Heart left ventricle (tissue), 16 donors: ENCODE data around the gene BICRAL. TPM values are rescaled to one million over a fixed set of nuclear protein-coding genes. Genes with fewer than 3 reads are reported as not detected.
"Not testable (repeated sequence)": the region's sequence is repeated elsewhere in the genome, so short reads cannot be mapped to it uniquely, and the experiment has no call there.

ENCODE experiments used
- ATAC-seq, 4 donors: fragments of 200-7000 bp; cut with Tn5 transposase; one replicate each; pipeline ENCODE4 v1.9.1; 2020 to 2022; ENCODE audit warnings: moderate library complexity in 4 of 4, mild to moderate bottlenecking in 3 of 4, moderate number of reproducible peaks in 1 of 4
- DNase-seq, 5 donors: peaks; one replicate each; pipeline ENCODE4 v3.0.0-alpha.2; 2020
- H3K27ac ChIP-seq, 12 donors: fragments of 200-600 bp; sonication (generic) in 4 of 12; one replicate each; pipeline versions ENCODE4 v1.5.0 to v1.8.0; 2016 to 2022; ENCODE audit warnings: mild to moderate bottlenecking in 2 of 12
- H3K27me3 ChIP-seq, 9 donors: fragments of 200-600 bp; sonication (generic) in 2 of 9; one replicate each; pipeline versions ENCODE4 v1.5.1 to v1.8.0; 2016 to 2022; ENCODE audit warnings: mild to moderate bottlenecking in 3 of 9
- H3K36me3 ChIP-seq, 9 donors: fragments of 200-600 bp; sonication (generic) in 2 of 9; one replicate each; pipeline versions ENCODE4 v1.5.0 to v1.8.0; 2018 to 2022; ENCODE audit warnings: mild to moderate bottlenecking in 2 of 9
- H3K4me1 ChIP-seq, 12 donors: fragments of 200-600 bp; sonication (generic) in 4 of 12; one replicate each; pipeline versions ENCODE4 v1.5.0 to v1.8.0; 2016 to 2022; ENCODE audit warnings: mild to moderate bottlenecking in 3 of 12
- H3K4me3 ChIP-seq, 12 donors: fragments of 200-600 bp; sonication (generic) in 4 of 12; one replicate each; pipeline versions ENCODE4 v1.5.0 to v1.8.0; 2017 to 2022; ENCODE audit warnings: mild to moderate bottlenecking in 9 of 12, moderate library complexity in 4 of 12
- H3K9me3 ChIP-seq, 12 donors: fragments of 200-600 bp; sonication (generic) in 4 of 12; one replicate each; pipeline versions ENCODE4 v1.5.0 to v1.8.0; 2016 to 2022; ENCODE audit warnings: mild to moderate bottlenecking in 1 of 12
- CTCF ChIP-seq, 12 donors: fragments of 200-600 bp; sonication (generic) in 4 of 12; IDR thresholded peaks; one replicate each; pipeline versions ENCODE4 v1.5.0 to v1.8.0; 2018 to 2022; ENCODE audit warnings: antibody characterized with exemption in 12 of 12, mild to moderate bottlenecking in 5 of 12
- POLR2A ChIP-seq, 2 donors: fragments of 450-650 bp; IDR thresholded peaks; one replicate each; pipeline ENCODE4 v1.6.1; 2017; ENCODE audit warnings: antibody characterized with exemption in 2 of 2, mild to moderate bottlenecking in 2 of 2, moderate library complexity in 2 of 2
- WGBS, 4 donors: extraction: QIAGEN DNeasy Blood & Tissue Kit in 2 of 4; methylation state at CpG; one replicate each; pipeline versions ENCODE4 v1.1.5 to v1.1.7; 2013 to 2018; 5-methylcytosine and 5-hydroxymethylcytosine counted together
- intact Hi-C, 10 donors: fragments of 100-400 bp; cut with DNase I; formaldehyde crosslinking; loops; one replicate each; pipeline versions ENCODE4 v1.11.1 to v1.14.2; 2022
- polyA plus RNA-seq, 2 donors: library from polyadenylated mRNA; stranded (reverse); fragments of 200-250 nt; gene quantifications; one replicate each; pipeline ENCODE4 v1.2.3, GENCODE V29; 2013
- total RNA-seq, 9 donors: library from RNA; depleted of rRNA in 2 of 9; stranded (reverse); fragments of >200 nt in 2 of 9; fragmentation: NEBNext Ultra II Directional in 3 of 9; extraction: Animal tissue kit (Norgen Biotek cat#: 25700) in 3 of 9; gene quantifications; one replicate each; pipeline versions ENCODE4 v1.1.0 to v1.2.4, GENCODE V29; 2016 to 2023
- donor health status: ischemic (EF 13 %, LVEDD 7.1; RV severe dilation, severe dysfunction).
- donor health status: healthy with polysubstance abuse.
- donor health status: DM: no; HTN: yes; CAD: no.
- donor health status: DM: no; HTN: no; CAD: no.
- donor health status: ischemic (EF 25% LVEDD 6.9; RV normal size, moderate dysfunction).
- donor health status: ischemic (EF 25% LVEDD 5.7; RV mildly dilated, moderate dysfunction).
- donor health status: healthy.
- donor health status: DM: yes; HTN: yes; CAD: no.
- donor health status: ischemic (EF 35%, LVEDD 5.7; RV mildly dilated, moderate dysfunction).
- donor health status: nonischemic (EF 11% LVEDD 7.7; RV severe dilation, severe dysfunction).
- donor health status: DM: yes; HTN: yes; CAD: no.
- donor health status: PGD.
- donor health status: ischemic (EF 29% LVEDD 5.4; RV normal size, mild dysfunction).
- donor health status: nonischemic (EF 23%, LVEDD 6.1; RV moderate dilation, normal function).

Gene BICRAL
- total and polyA plus RNA-seq, 11 donors: 2.5 to 17.1 (median 11.7) TPM

DNA sequence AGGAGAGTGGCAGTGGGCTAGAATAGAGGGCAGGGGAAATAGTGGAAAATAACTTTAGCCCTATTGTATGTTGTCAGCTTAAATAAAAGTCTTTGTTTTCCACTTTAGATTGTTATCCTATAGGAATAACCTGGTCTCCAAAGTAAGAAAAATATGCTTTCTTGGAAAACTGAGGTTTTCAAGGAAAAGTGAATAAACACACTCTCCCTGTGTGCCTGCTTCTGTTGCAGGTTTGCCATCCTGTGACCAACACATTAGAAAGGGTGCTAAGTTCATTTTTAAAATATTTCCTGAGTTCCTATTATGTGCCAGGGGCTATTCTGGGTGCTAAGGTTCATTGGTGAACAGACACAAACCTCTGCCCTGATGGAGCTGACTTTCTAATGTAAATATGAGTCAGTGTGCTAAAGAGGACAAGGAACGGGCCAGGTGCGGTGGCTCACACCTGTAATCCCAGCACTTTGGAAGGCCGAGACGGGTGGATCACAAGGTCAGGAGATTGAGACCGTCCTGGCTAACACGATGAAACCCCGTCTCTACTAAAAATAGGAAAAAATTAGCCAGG is 23.5 kb downstream of the BICRAL start:
- 93 to 97% (median 94%) methylated on average over 7 of the region's 7 CpGs for WGBS, 4 donors

DNA sequence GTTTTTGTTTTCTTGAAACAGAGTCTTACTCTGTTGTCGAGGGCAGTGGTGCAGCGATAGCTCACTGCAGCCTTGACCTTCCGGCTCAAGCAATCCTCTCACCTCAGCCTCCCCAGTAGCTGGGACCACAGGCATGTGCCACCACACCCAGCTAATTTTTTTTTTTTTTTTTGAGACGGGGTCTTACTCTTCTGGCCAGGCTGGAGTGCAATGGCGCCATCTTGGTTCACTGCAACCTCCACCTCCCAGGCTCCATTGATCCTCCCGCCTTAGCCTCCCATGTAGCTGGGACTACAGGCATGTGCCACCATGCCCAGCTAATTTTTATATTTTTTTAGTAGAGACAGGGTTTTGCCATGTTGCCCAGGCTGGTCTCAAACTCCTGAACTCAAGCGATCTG is 24.5 kb downstream of the BICRAL start:
- DNase-seq, H3K9me3 ChIP-seq, intact Hi-C loops, ATAC-seq, H3K27me3 ChIP-seq, H3K4me3 ChIP-seq, H3K27ac ChIP-seq: not testable (repeated sequence)
- H3K4me1 ChIP-seq: peaks cover 0 to 22% (median 2%) of the 10 kb centered on the region in 12 donors
- H3K36me3 ChIP-seq: peaks cover 0 to 13% (median 0%) of the 10 kb centered on the region in 9 donors
- WGBS, 4 donors: 94 to 98% (median 97%) methylated on average over 7 of the region's 7 CpGs

More for the DNA sequence above, 23.5 kb downstream of the BICRAL start:
- TF ChIP-seq POLR2A (IDR thresholded peaks at IDR 0.05) (no peak), CTCF (IDR thresholded peaks at IDR 0.05) (no peak)
- DNase-seq (no peak), ATAC-seq (no peak)
- Histone ChIP-seq H3K27ac (no peak overlapping the region), H3K4me3 (no peak overlapping the region), H3K36me3 (peaks cover 0 to 6% (median 0%) of the 10 kb centered on the region in 9 donors), H3K4me1 (peaks cover 0 to 25% (median 6%) of the 10 kb centered on the region in 12 donors), H3K27me3 (no peaks in the 10 kb centered on the region), H3K9me3 (no peaks in the 10 kb centered on the region)
- intact Hi-C loops: no loop called here

DNA sequence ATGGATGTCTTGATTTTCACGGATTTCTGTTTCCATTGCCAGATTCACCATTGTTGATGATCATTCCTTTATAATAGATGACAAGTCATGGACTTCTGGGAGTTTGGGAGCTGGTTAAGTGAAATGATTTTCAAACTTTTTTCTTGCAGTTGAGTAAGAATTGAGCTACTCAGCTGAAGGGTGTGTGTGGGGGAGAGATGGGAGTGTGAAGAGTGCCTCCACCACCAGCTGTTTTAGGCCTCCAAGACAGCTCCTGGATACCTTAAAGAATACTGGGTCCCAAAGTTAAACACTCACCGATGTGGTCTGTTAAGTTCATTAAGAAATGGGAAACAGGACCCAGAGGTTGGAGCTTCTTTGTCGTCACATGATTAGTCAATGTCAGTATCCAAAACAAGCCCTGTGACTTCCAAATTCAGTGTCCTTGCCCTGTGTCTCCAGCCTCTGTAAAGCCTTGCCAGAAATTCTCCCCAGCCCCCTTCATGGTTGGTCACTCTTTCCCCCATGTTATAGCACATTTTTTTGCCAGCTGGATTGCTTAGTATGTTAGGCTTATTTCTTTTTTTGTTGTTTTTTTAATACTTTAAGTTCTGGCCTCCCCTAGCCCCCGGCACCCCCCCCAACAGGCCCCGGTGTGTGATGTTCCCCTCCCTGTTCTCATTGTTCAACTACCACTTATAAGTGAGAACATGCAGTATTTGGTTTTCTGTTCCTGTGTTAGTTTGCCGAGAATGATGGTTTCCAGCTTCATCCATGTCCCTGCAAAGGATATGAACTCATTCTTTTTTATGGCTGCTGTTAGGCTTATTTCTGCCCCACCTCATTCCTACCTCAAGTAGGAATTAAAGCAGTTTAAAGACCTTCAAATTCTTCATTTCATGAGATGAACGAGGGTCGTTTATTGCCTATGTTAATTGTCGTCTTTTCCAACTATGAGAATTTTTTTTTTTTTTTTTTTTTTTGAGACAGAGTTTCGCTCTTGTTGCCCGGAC is 26.9 kb downstream of the BICRAL start:
- Histone ChIP-seq H3K4me3 (no peak overlapping the region), H3K36me3 (peaks cover 0 to 21% (median 0%) of the 10 kb centered on the region in 9 donors), H3K27ac (peak overlapping the region in 4 of 12 donors; percentile 13 to 39 (median 22)), H3K27me3 (no peaks in the 10 kb centered on the region), H3K4me1 (peaks cover 0 to 19% (median 2%) of the 10 kb centered on the region in 12 donors), H3K9me3 (no peaks in the 10 kb centered on the region)
- 66 to 79% (median 69%) methylated on average over 11 of the region's 11 CpGs for WGBS, 4 donors
- ATAC-seq: peak in 2 of 4 donors; percentile 36
- intact Hi-C loops: no loop called here
- TF ChIP-seq CTCF (IDR thresholded peaks at IDR 0.05) (no peak), POLR2A (IDR thresholded peaks at IDR 0.05) (no peak)
- DNase-seq: no peak

DNA sequence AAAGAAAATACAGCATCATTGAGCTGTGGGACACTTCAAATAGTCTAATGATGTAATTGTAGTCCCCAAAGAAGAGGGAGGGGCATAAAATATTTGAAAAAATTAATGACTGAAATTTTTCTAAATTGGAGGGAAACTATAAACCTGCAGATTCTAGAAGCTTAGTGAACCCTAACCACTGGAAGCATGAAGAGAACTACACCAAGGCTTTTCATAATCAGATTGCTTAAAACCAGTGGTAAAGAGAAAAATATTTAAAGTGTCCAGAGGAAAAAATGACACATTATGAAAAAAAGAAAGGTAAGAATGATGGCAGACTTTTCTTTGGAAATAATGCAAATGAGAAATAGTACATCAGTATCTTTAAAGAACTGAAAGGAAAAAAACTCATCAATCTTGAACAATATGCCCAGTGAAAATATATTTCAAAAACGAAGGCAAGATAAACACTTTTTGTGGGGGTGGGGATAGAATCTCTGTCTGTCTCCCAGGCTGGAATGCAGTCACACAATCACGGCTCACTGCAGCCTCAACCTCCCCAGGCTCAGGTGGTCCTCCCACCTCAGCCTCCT is 31.3 kb downstream of the BICRAL start:
- Histone ChIP-seq H3K36me3 (peaks cover 0 to 21% (median 0%) of the 10 kb centered on the region in 9 donors), H3K4me3 (no peak overlapping the region), H3K27me3 (no peaks in the 10 kb centered on the region), H3K9me3 (no peaks in the 10 kb centered on the region), H3K4me1 (peaks cover 0 to 15% (median 2%) of the 10 kb centered on the region in 12 donors), H3K27ac (no peak overlapping the region)
- TF ChIP-seq POLR2A (IDR thresholded peaks at IDR 0.05) (no peak), CTCF (IDR thresholded peaks at IDR 0.05) (no peak)
- ATAC-seq (no peak), DNase-seq (no peak)
- intact Hi-C loops: loop anchor here in 1 of 10 donors (10.0 kb wide), 1 partner anchor 88 kb away; the partner anchor contains the start of gene PRPH2
- WGBS, 4 donors: 78 to 89% (median 80%) methylated on average over 2 of the region's 2 CpGs
